Suprapubic skin (tissue), 4 donors: ENCODE results near the gene HBZ.

Experiments
- EP300 ChIP-seq: sonication (generic); formaldehyde crosslinking; IDR thresholded peaks from one replicate; pipeline ENCODE4 v1.6.1; 2017; ENCODE audit warnings: antibody characterized with exemption
- POLR2A ChIP-seq, 2 donors: fragments of 450-650 bp; IDR thresholded peaks; one replicate each; pipeline ENCODE4 v1.6.1; 2017; ENCODE audit warnings: antibody characterized with exemption in 2 of 2, mild to moderate bottlenecking in 2 of 2, moderate library complexity in 2 of 2
- POLR2AphosphoS5 ChIP-seq, 3 donors: sonication (generic); formaldehyde crosslinking; IDR thresholded peaks; one replicate each; pipeline ENCODE4 v1.6.1; 2017; ENCODE audit warnings: antibody characterized with exemption in 3 of 3
- TF ChIP-seq, protein P1 (sequence below), 2 donors: fragments of 200-600 bp in 1 of 2; fragments of 450-650 bp in 1 of 2; sonication (generic) in 1 of 2; IDR thresholded peaks; one replicate each; pipeline ENCODE4 v1.5.1; 2016 to 2019; ENCODE audit warnings: antibody characterized with exemption in 2 of 2, mild to moderate bottlenecking in 1 of 2, moderate library complexity in 1 of 2

DNA sequence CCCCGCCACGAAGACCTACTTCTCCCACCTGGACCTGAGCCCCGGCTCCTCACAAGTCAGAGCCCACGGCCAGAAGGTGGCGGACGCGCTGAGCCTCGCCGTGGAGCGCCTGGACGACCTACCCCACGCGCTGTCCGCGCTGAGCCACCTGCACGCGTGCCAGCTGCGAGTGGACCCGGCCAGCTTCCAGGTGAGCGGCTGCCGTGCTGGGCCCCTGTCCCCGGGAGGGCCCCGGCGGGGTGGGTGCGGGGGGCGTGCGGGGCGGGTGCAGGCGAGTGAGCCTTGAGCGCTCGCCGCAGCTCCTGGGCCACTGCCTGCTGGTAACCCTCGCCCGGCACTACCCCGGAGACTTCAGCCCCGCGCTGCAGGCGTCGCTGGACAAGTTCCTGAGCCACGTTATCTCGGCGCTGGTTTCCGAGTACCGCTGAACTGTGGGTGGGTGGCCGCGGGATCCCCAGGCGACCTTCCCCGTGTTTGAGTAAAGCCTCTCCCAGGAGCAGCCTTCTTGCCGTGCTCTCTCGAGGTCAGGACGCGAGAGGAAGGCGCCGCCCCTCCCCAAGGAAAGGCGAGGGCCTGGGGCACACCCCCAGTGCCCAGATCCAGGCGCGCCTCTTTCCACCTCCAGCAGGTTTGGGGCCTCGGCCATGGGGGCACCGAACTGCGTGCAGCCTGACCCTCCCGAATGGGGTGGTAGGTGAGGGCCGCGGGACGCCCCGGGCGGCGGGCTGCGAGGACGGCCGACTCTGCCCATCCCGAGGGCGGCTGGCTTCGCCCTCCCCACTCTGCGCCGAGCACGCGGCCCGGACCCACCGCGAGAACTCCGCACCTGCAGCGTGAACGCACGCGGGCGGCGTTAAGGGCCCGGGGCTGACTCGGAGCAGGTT, 28.5 kb downstream of the HBZ start:
- TF ChIP-seq POLR2A (IDR thresholded peaks at IDR 0.05), result no peak
- TF ChIP-seq EP300, result no peak
- TF ChIP-seq, protein P1, sequence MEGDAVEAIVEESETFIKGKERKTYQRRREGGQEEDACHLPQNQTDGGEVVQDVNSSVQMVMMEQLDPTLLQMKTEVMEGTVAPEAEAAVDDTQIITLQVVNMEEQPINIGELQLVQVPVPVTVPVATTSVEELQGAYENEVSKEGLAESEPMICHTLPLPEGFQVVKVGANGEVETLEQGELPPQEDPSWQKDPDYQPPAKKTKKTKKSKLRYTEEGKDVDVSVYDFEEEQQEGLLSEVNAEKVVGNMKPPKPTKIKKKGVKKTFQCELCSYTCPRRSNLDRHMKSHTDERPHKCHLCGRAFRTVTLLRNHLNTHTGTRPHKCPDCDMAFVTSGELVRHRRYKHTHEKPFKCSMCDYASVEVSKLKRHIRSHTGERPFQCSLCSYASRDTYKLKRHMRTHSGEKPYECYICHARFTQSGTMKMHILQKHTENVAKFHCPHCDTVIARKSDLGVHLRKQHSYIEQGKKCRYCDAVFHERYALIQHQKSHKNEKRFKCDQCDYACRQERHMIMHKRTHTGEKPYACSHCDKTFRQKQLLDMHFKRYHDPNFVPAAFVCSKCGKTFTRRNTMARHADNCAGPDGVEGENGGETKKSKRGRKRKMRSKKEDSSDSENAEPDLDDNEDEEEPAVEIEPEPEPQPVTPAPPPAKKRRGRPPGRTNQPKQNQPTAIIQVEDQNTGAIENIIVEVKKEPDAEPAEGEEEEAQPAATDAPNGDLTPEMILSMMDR (IDR thresholded peaks at IDR 0.05), result no peak
- no peak for TF ChIP-seq POLR2AphosphoS5 (IDR thresholded peaks at IDR 0.05)
